ENCODE results near the gene DYNAP.

Gene DYNAP

GRCh38 chr18:54641734-54642133 is 50.7 kb downstream of the DYNAP start:
- no peak for DNase-seq

GRCh38 chr18:54647176-54647575 is 56.1 kb downstream of the DYNAP start:
- DNase-seq: peak; percentile 22

Measured in COR-L47 (cell line).